Kasumi-1 (cell line): ENCODE data around the gene OBSCN.

Source experiments
- DNase-seq, 2 experiments: peaks; one replicate each; lab custom pipeline; 2025; lab: John Stamatoyannopoulos, UW

The OBSCN gene

GRCh38 chr1:228190778-228191177 is 17.1 kb upstream of the OBSCN start:
- no peak for DNase-seq

DNA sequence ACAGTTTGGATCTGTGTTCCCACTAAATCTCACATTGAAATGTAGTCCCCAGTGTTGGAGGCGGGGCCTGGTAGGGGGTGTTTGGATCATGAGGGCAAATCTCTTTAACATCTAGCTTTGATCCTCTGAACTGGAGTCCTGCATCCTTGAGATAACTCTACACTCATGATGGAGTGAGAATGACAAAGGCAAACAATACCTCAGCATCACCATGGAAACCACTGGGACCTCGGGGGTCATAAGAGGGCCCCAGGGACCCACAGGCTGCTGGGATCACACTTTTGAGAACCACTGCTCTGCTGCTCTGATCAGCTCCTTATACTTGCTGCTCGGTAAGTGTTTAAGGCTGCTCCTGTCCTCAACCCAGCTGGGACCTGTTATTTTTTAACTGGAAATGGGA is 13.4 kb upstream of the OBSCN start:
- no peak for DNase-seq

DNA sequence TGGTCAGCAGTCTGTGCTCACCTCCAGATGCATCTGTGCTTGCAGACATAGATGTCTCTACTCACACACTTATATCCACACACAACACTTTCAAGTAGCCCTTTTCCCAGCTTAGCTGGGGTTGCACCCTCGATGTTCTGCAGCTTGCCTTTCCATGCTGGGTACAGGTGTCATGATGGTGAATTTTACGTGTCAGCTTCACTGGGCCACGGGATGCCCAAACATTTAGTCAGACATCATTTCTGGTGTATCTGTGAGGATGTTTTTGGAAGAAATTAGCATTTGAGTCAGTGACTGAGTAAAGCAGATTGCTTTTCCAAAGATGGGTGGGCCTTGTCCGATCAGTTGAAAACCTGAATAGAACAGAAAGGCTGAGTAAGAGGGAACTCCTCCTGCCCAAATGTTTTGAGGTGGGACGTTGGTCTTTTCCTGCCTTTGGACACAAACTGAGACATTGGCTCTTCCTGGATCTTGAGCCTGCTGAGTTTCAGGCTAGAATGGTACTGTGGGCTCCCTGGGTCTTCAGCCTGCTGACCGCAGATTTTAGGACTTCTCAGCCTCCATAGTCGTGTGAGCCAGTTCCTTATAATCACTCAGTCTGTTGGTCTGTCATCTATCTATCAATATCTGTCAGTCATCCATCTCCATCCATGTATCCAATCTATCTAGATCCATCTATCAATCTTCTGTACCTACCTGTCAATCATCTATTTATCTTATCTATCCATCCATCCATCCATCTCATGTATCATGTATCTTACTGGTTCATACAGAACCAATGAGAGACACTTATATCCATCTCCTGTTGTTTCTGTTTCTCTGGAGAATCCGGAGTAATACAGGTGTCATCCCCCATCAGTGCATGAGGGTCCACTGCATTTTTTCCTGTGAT is 12.7 kb upstream of the OBSCN start:
- no peak for DNase-seq

- no peak for DNase-seq
These were observed 10.2 kb upstream of the OBSCN start for GRCh38 chr1:228197555-228198147.

DNA sequence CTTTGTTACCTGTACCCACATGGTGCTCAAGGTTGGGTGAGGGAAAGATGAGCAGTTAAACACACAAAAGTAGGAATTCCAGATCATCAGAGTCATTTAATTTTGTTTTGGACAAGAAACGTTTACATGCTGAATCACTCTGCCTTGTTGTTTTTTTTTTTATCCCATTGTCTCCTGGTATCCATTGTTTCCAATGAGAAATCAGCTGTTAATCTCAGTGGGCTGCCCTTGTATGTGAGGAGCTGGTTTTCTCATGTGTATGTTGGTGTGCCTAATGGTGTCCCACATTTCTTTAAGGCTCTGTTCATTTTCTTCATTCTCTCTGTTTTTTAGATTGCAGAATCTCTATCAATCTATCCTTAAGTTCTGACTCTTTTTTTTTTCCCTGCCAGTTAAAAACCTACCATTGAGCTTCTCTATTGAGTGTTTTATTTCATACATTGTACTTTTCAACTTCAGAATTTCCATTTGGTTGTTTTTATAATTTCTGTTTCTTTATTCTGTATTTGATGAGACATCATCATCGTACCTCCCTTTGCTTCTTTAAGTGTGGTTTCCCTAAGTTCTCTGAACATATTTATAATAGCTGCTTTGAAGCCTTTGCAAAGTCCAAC is 8.8 kb upstream of the OBSCN start:
- peak; percentile 0 to 30 for DNase-seq

GRCh38 chr1:228204958-228205357 is 2.9 kb upstream of the OBSCN start:
- no peak for DNase-seq

DNA sequence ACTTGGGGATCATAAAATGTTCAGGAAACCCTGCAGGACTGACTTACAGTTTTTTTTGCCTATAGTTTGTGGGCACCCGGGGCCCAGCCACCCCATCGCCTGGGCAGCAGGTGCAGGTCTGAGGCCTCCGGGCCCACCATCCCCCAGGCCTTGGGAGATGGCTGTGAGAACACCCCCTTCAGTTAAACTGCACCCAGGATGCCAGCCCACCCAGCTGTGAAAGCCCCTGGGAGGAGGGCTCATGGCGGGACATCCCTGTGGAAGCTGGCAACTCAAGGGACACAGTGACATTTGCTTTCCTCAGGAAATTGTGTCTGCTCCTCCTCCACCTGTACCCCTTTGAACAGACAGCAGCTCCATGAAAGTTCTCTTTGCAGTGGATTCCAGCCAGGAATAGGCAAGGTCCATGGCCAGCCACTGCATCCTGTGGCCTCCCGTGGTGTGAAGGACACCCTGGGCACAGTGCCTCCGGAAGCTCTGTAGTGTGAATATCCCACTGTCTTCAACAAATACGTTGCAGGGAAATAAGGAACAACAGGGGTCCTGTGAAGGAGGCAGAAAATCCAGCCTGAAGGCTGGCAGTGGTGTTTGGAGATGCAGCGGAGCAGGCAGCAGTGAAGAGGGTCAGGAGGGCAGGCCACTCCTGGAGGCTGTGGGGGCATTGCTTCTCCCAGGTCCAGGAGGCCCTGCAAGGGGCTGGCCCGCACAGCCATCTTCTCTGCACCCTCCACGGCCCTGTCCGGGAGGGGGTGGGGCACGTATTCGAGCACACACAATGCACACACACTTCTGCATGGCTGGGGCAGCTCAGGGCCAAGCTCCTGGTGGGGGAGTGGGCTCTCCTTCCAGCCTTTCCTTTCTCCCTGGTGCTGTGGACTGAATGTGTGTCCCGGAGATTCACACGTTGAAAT is 2.1 kb upstream of the OBSCN start:
- no peak for DNase-seq

- no peak for DNase-seq
These were observed 1.1 kb upstream of the OBSCN start for GRCh38 chr1:228206582-228207351.

DNA sequence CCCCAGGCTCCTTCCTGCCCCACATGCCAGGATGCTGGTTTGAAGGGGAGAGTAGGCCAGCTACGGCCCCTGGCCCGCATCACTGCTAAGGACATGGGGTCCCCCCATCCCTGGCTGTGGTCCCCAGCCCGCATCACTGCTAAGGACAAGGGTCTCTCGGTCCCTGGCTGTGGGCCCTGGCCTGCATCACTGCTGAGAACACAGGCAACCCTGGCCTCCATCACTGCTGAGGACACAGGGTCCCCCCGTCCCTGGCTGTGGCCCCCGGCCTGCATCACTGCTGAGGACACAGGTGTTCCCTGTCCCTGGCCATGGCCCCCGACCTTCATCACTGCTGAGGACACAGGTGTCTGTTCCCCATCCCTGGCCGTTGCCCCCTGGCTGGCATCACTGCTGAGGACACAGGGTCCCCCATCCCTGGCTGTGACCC is 448 bp upstream of the OBSCN start:
- DNase-seq = no peak

GRCh38 chr1:228208831-228209551 is 1.1 kb downstream of the OBSCN start:
- DNase-seq = no peak

- DNase-seq = no peak
These were observed 1.8 kb downstream of the OBSCN start for GRCh38 chr1:228209657-228210056.

DNA sequence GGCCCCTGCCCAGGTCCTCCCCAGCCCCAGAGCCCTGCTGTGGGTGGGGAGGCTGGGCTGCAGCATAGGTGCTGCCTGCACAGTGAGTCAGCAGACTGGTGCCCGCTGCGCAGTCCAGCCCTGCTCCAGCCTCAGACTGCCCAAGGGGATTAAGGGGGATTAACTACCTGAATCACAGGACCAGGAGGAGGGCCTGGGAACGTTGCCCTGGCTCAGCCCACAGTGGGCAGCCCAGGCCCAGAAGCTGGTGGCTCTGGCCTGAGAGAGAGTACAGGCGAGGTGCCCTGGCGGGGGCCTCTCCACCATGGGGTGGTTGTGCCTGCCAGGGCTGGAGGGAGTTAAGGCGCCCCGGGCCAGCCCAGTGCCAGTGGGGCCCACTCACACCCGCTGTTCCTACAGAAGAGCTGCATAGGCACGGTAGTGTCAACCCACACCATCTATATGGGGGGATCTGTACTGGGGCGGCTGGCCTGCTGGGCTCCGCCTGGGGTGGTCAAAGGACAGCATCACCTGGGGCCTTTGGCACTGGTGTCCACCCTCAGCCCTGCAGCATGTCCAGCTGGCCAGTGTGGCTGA is 2.3 kb downstream of the OBSCN start:
- no peak for DNase-seq

DNA sequence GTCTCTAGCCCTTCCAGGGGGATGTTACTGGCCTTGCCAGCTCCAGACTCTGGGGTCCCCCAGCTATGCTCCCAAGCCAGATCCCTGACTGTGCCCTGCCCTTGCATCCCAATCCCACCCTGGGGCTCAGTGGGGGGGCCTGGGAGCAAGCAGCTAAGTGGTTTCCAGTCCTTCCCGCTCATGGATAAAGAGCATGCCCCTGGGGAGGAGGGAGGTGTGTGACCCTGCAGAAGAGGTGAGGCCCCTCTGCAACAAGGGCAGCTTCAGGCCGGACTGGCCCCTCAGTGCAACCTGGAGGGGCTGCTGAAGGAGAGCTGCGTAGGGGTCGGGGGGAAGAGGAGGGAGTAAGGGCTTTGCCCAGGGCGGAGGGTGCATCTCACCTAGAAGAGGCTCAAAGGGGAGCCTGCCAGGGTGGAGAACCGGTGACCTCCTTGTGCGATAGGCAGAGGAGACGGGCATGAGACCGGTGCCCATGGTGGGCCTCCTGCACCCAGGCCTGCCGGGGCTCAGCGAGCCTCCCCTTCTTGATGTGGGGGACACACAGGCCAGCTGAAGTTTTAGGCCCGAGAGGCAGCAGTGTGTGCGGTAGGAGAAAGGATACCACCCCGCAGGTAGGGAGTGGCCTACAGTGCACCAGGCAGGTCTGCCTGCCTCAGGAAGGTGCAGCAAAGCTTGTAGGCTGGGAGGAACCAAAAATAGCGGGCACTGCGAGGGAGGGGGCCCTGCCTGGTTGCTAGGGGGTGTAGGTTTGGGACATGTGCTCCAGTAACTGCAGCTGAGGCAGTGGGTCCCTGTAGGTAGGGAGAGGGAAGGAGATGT is 3.1 kb downstream of the OBSCN start:
- DNase-seq = no peak

DNA sequence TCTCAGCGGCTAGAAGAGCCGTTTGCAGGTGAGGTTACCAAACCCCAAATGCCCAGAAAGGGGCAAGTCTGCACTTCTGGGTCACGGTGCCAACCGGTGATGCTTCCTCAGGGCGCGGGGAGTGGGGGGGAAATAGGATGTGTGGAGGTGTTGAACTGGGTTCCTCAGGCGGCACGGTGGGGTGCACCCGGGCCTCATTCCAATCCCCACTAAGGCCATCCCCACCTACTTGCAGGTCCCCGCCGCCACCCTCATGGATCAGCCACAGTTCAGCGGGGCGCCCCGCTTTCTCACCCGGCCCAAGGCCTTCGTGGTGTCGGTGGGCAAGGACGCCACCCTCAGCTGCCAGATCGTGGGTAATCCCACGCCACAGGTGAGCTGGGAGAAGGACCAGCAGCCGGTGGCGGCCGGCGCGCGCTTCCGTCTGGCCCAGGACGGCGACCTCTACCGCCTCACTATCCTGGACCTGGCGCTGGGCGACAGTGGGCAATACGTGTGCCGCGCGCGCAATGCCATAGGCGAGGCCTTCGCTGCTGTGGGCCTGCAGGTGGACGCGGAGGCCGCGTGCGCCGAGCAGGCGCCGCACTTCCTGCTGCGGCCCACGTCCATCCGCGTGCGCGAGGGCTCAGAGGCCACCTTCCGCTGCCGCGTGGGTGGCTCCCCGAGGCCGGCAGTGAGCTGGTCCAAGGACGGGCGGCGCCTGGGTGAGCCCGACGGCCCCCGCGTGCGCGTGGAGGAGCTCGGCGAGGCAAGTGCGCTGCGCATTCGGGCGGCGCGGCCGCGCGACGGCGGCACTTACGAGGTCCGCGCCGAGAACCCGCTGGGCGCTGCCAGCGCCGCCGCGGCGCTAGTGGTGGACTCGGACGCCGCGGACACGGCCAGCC is 3.9 kb downstream of the OBSCN start:
- DNase-seq = no peak

DNA sequence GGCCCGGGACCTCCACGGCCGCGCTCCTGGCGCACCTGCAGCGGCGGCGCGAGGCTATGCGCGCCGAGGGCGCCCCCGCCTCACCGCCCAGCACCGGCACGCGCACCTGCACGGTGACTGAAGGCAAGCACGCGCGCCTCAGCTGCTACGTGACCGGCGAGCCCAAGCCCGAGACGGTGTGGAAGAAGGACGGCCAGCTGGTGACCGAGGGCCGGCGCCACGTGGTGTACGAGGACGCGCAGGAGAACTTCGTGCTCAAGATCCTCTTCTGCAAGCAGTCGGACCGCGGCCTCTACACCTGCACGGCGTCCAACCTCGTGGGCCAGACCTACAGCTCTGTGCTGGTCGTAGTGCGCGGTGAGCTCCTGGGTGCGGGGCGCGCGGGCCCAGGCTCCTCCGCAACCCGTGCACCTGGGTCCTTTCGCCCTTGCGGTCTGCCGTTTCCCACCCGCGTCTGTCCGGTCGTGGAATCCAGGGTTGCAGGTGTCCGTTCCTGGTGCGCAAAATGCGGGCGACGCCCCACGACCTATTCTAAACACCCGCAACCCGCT is 4.6 kb downstream of the OBSCN start:
- DNase-seq = no peak

DNA sequence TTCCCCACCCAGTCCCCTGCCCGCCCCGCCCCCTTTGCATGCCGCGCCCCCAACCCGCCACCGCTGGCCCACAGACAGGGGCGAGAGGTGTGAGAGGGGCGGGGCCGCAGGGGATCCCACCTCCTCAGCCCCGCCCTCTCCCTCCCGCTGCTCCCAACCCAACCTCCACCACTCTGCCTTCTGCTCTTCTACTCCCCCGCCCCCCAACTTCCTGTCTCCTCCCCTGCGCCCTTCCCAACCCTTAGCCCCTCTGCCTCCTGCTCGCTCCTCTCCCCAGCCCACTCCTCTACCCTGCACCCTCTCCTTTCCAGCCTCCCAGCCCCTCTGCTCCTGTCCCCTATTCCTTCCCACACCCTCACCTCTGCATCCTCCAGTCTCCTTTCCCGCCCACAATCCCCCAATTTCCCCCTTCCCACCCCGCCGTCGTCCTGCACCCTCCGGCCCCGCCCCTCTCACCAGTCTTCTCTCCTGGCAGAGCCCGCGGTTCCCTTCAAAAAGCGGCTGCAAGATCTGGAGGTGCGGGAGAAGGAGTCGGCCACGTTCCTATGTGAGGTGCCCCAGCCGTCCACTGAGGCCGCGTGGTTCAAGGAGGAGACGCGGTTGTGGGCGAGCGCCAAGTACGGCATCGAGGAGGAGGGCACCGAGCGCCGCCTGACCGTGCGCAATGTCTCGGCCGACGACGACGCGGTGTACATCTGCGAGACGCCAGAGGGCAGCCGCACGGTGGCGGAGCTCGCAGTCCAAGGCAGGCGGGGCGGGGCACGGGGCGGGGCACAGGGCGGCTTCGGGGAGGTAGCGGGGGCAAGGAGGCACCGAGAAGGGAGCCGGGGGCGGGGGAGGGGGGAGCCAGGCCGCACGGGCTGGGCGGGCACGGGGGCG is 5.4 kb downstream of the OBSCN start:
- peak; percentile 82 to 85 for DNase-seq
